ENCODE measurements around the gene CHMP4A.

CHMP4A gene

GRCh38 chr14:24194186-24194872, 19.0 kb downstream of the CHMP4A start:
- DNase-seq = no peak

- no peak for DNase-seq
Observed at GRCh38 chr14:24192933-24193332, 20.4 kb downstream of the CHMP4A start.

- DNase-seq = no peak
Observed at GRCh38 chr14:24190416-24190815, 22.9 kb downstream of the CHMP4A start.

GRCh38 chr14:24189460-24189859, 23.8 kb downstream of the CHMP4A start:
- DNase-seq = no peak

- DNase-seq = no peak
Observed at GRCh38 chr14:24189059-24189375, 24.3 kb downstream of the CHMP4A start.

GRCh38 chr14:24188251-24189058, 24.8 kb downstream of the CHMP4A start, which contains the start of gene IPO4:
IPO4 (minus strand) TSS chr14:24188816; CDS start chr14:24188787, 29 bp downstream.
- DNase-seq = peak; percentile 90 to 96

- no peak for DNase-seq
Observed at GRCh38 chr14:24187539-24187915, 25.8 kb downstream of the CHMP4A start.

GRCh38 chr14:24186831-24187538, 26.3 kb downstream of the CHMP4A start:
- no peak for DNase-seq

GRCh38 chr14:24185741-24186140, 27.5 kb downstream of the CHMP4A start:
- DNase-seq = no peak

GRCh38 chr14:24185026-24185425, 28.3 kb downstream of the CHMP4A start:
- no peak for DNase-seq

- DNase-seq = no peak
Observed at GRCh38 chr14:24184104-24184970, 29.0 kb downstream of the CHMP4A start.

GRCh38 chr14:24183014-24183481, 30.2 kb downstream of the CHMP4A start:
- DNase-seq = no peak

GRCh38 chr14:24182110-24182882, 31.0 kb downstream of the CHMP4A start:
- no peak for DNase-seq

- DNase-seq = no peak
Observed at GRCh38 chr14:24181371-24182077, 31.8 kb downstream of the CHMP4A start.

GRCh38 chr14:24179961-24180796, 33.1 kb downstream of the CHMP4A start:
- DNase-seq = no peak

GRCh38 chr14:24179294-24179960, 33.9 kb downstream of the CHMP4A start:
- DNase-seq = no peak

- DNase-seq = no peak
Observed at GRCh38 chr14:24178399-24179178, 34.7 kb downstream of the CHMP4A start.

- DNase-seq = no peak
Observed at GRCh38 chr14:24177891-24178290, 35.4 kb downstream of the CHMP4A start.
